NK-92 treated with Interleukin-12 subunit alpha and Interleukin-12 subunit beta, amount 100 ng/mL, for 24 hours (cell line): ENCODE data around the gene YEATS2.

Source experiments
- DNase-seq: peaks from one replicate; lab custom pipeline; 2025; lab: John Stamatoyannopoulos, UW

The YEATS2 gene

GRCh38 chr3:183837390-183837789, 139.8 kb downstream of the YEATS2 start:
- DNase-seq, result no peak

GRCh38 chr3:183837894-183838293, 140.3 kb downstream of the YEATS2 start:
- DNase-seq, result no peak

GRCh38 chr3:183839751-183840150, 142.2 kb downstream of the YEATS2 start:
- no peak for DNase-seq

- DNase-seq, result no peak
Observed at GRCh38 chr3:183844606-183845005, 147.0 kb downstream of the YEATS2 start.

- DNase-seq, result no peak
Observed at GRCh38 chr3:183845090-183845489, 147.5 kb downstream of the YEATS2 start.

- no peak for DNase-seq
Observed at GRCh38 chr3:183845608-183846288, 148.2 kb downstream of the YEATS2 start.

GRCh38 chr3:183854318-183855035, 156.9 kb downstream of the YEATS2 start:
- DNase-seq, result no peak

- DNase-seq, result no peak
Observed at GRCh38 chr3:183857863-183858262, 160.3 kb downstream of the YEATS2 start.
